Kidney (tissue), 14 donors: ENCODE results near the gene LST1. TPM values are rescaled to one million over a fixed set of nuclear protein-coding genes. Genes with fewer than 3 reads are reported as not detected.
A peak's percentile ranks its signal among the peaks of the same experiment; 100 is the strongest.

Experiments used
- DNase-seq, 5 donors: peaks; one replicate each; pipeline ENCODE4 v3.0.0-alpha.2; 2013 to 2020
- FAIRE-seq: peaks from 2 replicates; lab custom pipeline; 2012; peaks lifted over from hg19 to GRCh38; lab: Jason Lieb, UNC
- H3K27ac ChIP-seq, 2 donors: one replicate each; pipeline ENCODE4 v1.7.0; 2013; ENCODE audit warnings: low read depth in 2 of 2, low read length in 2 of 2, inconsistent platforms in 1 of 2
- H3K27me3 ChIP-seq: one replicate; pipeline ENCODE4 v1.7.1; 2013; ENCODE audit warnings: low read length, inconsistent platforms; ENCODE audit not compliant: control insufficient read depth, insufficient read depth
- H3K36me3 ChIP-seq, 3 donors: one replicate each; pipeline versions ENCODE4 v1.7.0 to v1.7.1; 2013; ENCODE audit warnings: low read length in 3 of 3, control low read depth in 1 of 3, inconsistent platforms in 1 of 3; ENCODE audit not compliant: insufficient read depth in 3 of 3, control insufficient read depth in 2 of 3
- H3K4me1 ChIP-seq, 3 donors: one replicate each; pipeline versions ENCODE4 v1.7.0 to v1.7.1; 2013; ENCODE audit warnings: low read length in 3 of 3, inconsistent platforms in 1 of 3, low read depth in 1 of 3; ENCODE audit not compliant: control insufficient read depth in 2 of 3, insufficient read depth in 2 of 3
- H3K4me3 ChIP-seq, 3 donors: one replicate each; pipeline versions ENCODE4 v1.7.0 to v1.8.1; 2013; ENCODE audit warnings: low read length in 3 of 3, control low read depth in 1 of 3, inconsistent platforms in 1 of 3
- H3K9ac ChIP-seq, 3 donors: one replicate each; pipeline versions ENCODE4 v1.7.0 to v1.7.1; 2013; ENCODE audit warnings: low read length in 3 of 3, control low read depth in 1 of 3, inconsistent platforms in 1 of 3
- H3K9me3 ChIP-seq, 3 donors: one replicate each; pipeline versions ENCODE4 v1.7.0 to v1.7.1; 2013; ENCODE audit warnings: low read length in 3 of 3, control low read depth in 1 of 3, inconsistent platforms in 1 of 3; ENCODE audit not compliant: control insufficient read depth in 2 of 3, insufficient read depth in 1 of 3
- CTCF ChIP-seq: IDR thresholded peaks from 3 replicates; pipeline ENCODE4 v1.5.1; 2012; ENCODE audit warnings: mild to moderate bottlenecking, moderate library complexity, borderline replicate concordance; ENCODE audit not compliant: insufficient read depth; ENCODE audit errors: extremely low read depth
- intact Hi-C: fragments of 100-400 bp; cut with DNase I; formaldehyde crosslinking; loops from one replicate; pipeline ENCODE4 v1.11.1; 2022
- polyA plus RNA-seq: library from polyadenylated mRNA; stranded (reverse); fragments of 350-450 nt; fragmentation: Illumina TruSeq; extraction: RNeasy Lipid Tissue Mini Kit (QIAGEN cat#74804); gene quantifications from one replicate; pipeline ENCODE4 v1.2.3, GENCODE V29; 2014; ENCODE audit warnings: low read depth, low replicate concordance; ENCODE audit not compliant: insufficient read depth
- total RNA-seq: library from RNA; stranded (reverse); fragmentation: NEBNext Ultra II Directional; extraction: Animal tissue kit (Norgen Biotek cat#: 25700); gene quantifications from one replicate; pipeline ENCODE4 v1.2.1, GENCODE V29; 2021
- donor health status: control.
- donor health status: control.
- donor health status: control.
- donor health status: control.
- donor health status: control.
- donor health status: DM: yes; HTN: yes; CAD: no.
- donor health status: Normal renal cell carcinoma (clear cell type).

Gene LST1
- total and polyA plus RNA-seq, 2 donors from 2014 or later: 14.8 to 31.5 TPM

- FAIRE-seq (no peak), DNase-seq (no peak)
- H3K4me1 ChIP-seq: peaks cover 0 to 7% (median 5%) of the 10 kb centered on the region in 3 donors
- intact Hi-C loops: no loop called here
- no peak for TF ChIP-seq CTCF
- no peaks in the 10 kb centered on the region for H3K9me3 ChIP-seq
- peak overlapping the region; percentile 8 to 71 (median 70) for H3K9ac ChIP-seq
- no peaks in the 10 kb centered on the region for H3K36me3 ChIP-seq
- H3K27me3 ChIP-seq: no peaks in the 10 kb centered on the region
- H3K27ac ChIP-seq: no peak overlapping the region
- peak overlapping the region; percentile 42 to 90 (median 65) for H3K4me3 ChIP-seq
These were observed 5.7 kb upstream of the LST1 start for GRCh38 chr6:31580438-31580740.

GRCh38 chr6:31580807-31581433, 5.2 kb upstream of the LST1 start:
- Histone ChIP-seq H3K4me3 (peak overlapping the region; percentile 65 to 93 (median 90)), H3K4me1 (peaks cover 0 to 10% (median 5%) of the 10 kb centered on the region in 3 donors), H3K36me3 (no peaks in the 10 kb centered on the region), H3K9ac (peak overlapping the region; percentile 69 to 97 (median 93)), H3K9me3 (no peaks in the 10 kb centered on the region), H3K27me3 (no peaks in the 10 kb centered on the region), H3K27ac (peak overlapping the region; percentile 70 to 78)
- intact Hi-C loops: no loop called here
- TF ChIP-seq CTCF: peak; percentile 93
- DNase-seq (peak; percentile 90 to 95 (median 92)), FAIRE-seq (no peak)

GRCh38 chr6:31581434-31582229, 4.4 kb upstream of the LST1 start:
- Histone ChIP-seq H3K27me3 (no peaks in the 10 kb centered on the region), H3K9me3 (no peaks in the 10 kb centered on the region), H3K9ac (peak overlapping the region; percentile 69 to 97 (median 93)), H3K4me3 (peak overlapping the region; percentile 65 to 93 (median 90)), H3K36me3 (no peaks in the 10 kb centered on the region), H3K4me1 (peaks cover 0 to 10% (median 5%) of the 10 kb centered on the region in 3 donors), H3K27ac (peak overlapping the region; percentile 70 to 78)
- DNase-seq: peak in 4 of 5 donors; percentile 35 to 68 (median 57)
- FAIRE-seq: no peak
- intact Hi-C loops: no loop called here
- no peak for TF ChIP-seq CTCF
